GM18502 (cell line): ENCODE data around the gene MC4R.

ENCODE experiments used
- ATAC-seq: cut with Tn5 transposase; IDR thresholded peaks from one replicate; pipeline ENCODE4 v1.9.1; 2021; ENCODE audit warnings: mild to moderate bottlenecking; ENCODE audit not compliant: unreplicated experiment, poor library complexity

Gene MC4R

GRCh38 chr18:60331890-60332289 is 40.7 kb downstream of the MC4R start:
- no peak for ATAC-seq

- no peak for ATAC-seq
Observed at GRCh38 chr18:60329131-60329530, 43.4 kb downstream of the MC4R start.

DNA sequence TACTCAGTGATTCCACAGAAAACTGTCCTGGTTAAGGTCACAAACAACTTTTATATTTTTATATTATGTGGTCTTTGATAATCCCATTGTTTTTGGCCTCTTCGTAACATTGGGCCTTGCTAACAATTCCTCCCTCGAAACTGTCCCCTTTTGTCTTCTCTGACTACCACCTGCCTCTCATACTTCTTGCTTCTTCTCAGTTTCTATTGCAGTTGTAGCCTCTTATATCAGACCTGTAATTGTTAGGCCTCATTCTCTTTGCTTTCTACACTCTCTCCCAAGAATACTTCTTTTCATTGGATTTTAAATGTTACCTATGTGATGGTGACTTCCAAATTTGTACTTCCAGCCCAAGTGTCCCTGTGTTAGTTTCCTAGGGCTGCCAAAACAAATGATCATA is 44.7 kb downstream of the MC4R start:
- no peak for ATAC-seq

DNA sequence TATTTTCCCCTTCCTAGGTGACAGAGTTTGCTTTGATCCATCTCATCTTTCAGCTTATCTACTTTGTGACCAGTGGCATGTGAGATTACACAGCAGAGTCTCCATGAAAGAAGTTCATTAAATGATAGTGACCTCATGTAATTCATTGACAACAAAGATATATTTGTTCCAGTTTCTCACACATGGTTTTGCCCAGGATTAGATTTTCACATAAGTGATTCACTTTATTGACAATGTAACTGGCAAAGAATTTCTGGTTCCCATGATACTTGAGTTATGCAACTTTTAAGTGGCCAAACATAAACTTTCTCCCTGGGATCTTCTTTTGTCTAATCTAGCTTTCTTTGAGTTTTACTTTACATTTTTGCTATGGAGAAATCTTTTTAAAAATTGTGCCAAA is 50.0 kb downstream of the MC4R start:
- ATAC-seq = no peak
